Measurements from ENCODE around the gene GCNT1.
A peak's percentile ranks its signal among the peaks of the same experiment; 100 is the strongest.

The GCNT1 gene

GRCh38 chr9:76462126-76462525 is 3.1 kb downstream of the GCNT1 start:
- H3K79me2 ChIP-seq (ENCODE audit: insufficient read depth, low read depth), result no peaks in the 10 kb centered on the region
- no peak overlapping the region for H3K4me2 ChIP-seq
- no peak overlapping the region for H3K9ac ChIP-seq
- H3K36me3 ChIP-seq (ENCODE audit: insufficient read depth), result no peaks in the 10 kb centered on the region
- no peak overlapping the region for H2AFZ ChIP-seq (ENCODE audit: low read depth)
- no peak for TF ChIP-seq CTCF (conservative IDR thresholded peaks at IDR 0.05; ENCODE audit: low read depth, low read length)
- H3K4me1 ChIP-seq (ENCODE audit: low read depth, poor library complexity, severe bottlenecking), result peaks cover 45% of the 10 kb centered on the region
- H3K27ac ChIP-seq, result no peak overlapping the region
- no peaks in the 10 kb centered on the region for H4K20me1 ChIP-seq (ENCODE audit: insufficient read depth)
- no peaks in the 10 kb centered on the region for H3K27me3 ChIP-seq (ENCODE audit: insufficient read depth, low read depth)
- H3K4me3 ChIP-seq (IDR thresholded peaks at IDR 0.05; ENCODE audit: insufficient read depth, low read depth, low read length), result no peak overlapping the region

- Histone ChIP-seq H3K9ac (no peak overlapping the region), H3K4me2 (peak overlapping the region; percentile 52), H3K27me3 (ENCODE audit: insufficient read depth, low read depth) (no peaks in the 10 kb centered on the region), H3K27ac (no peak overlapping the region), H3K4me1 (ENCODE audit: low read depth, poor library complexity, severe bottlenecking) (peaks cover 42% of the 10 kb centered on the region), H3K4me3 (IDR thresholded peaks at IDR 0.05; ENCODE audit: insufficient read depth, low read depth, low read length) (no peak overlapping the region), H2AFZ (ENCODE audit: low read depth) (no peak overlapping the region), H3K36me3 (ENCODE audit: insufficient read depth) (no peaks in the 10 kb centered on the region), H3K79me2 (ENCODE audit: insufficient read depth, low read depth) (no peaks in the 10 kb centered on the region), H4K20me1 (ENCODE audit: insufficient read depth) (no peaks in the 10 kb centered on the region)
- TF ChIP-seq CTCF (conservative IDR thresholded peaks at IDR 0.05; ENCODE audit: low read depth, low read length), result no peak
Measured at GRCh38 chr9:76463211-76463610, 4.2 kb downstream of the GCNT1 start.

GRCh38 chr9:76464706-76465105 is 5.7 kb downstream of the GCNT1 start:
- no peak overlapping the region for H3K27ac ChIP-seq
- no peak overlapping the region for H3K9ac ChIP-seq
- no peak for TF ChIP-seq CTCF (conservative IDR thresholded peaks at IDR 0.05; ENCODE audit: low read depth, low read length)
- H4K20me1 ChIP-seq (ENCODE audit: insufficient read depth), result no peaks in the 10 kb centered on the region
- no peak overlapping the region for H2AFZ ChIP-seq (ENCODE audit: low read depth)
- peaks cover 36% of the 10 kb centered on the region for H3K4me1 ChIP-seq (ENCODE audit: low read depth, poor library complexity, severe bottlenecking)
- no peaks in the 10 kb centered on the region for H3K27me3 ChIP-seq (ENCODE audit: insufficient read depth, low read depth)
- no peak overlapping the region for H3K4me2 ChIP-seq
- no peak overlapping the region for H3K4me3 ChIP-seq (IDR thresholded peaks at IDR 0.05; ENCODE audit: insufficient read depth, low read depth, low read length)
- H3K36me3 ChIP-seq (ENCODE audit: insufficient read depth), result no peaks in the 10 kb centered on the region
- no peaks in the 10 kb centered on the region for H3K79me2 ChIP-seq (ENCODE audit: insufficient read depth, low read depth)

- Histone ChIP-seq H2AFZ (ENCODE audit: low read depth) (no peak overlapping the region), H3K9ac (no peak overlapping the region), H3K4me3 (IDR thresholded peaks at IDR 0.05; ENCODE audit: insufficient read depth, low read depth, low read length) (no peak overlapping the region), H3K4me2 (no peak overlapping the region), H3K27me3 (ENCODE audit: insufficient read depth, low read depth) (no peaks in the 10 kb centered on the region), H4K20me1 (ENCODE audit: insufficient read depth) (no peaks in the 10 kb centered on the region), H3K4me1 (ENCODE audit: low read depth, poor library complexity, severe bottlenecking) (peaks cover 32% of the 10 kb centered on the region), H3K27ac (no peak overlapping the region), H3K36me3 (ENCODE audit: insufficient read depth) (no peaks in the 10 kb centered on the region), H3K79me2 (ENCODE audit: insufficient read depth, low read depth) (no peaks in the 10 kb centered on the region)
- no peak for TF ChIP-seq CTCF (conservative IDR thresholded peaks at IDR 0.05; ENCODE audit: low read depth, low read length)
Measured at GRCh38 chr9:76465442-76466298, 6.7 kb downstream of the GCNT1 start.
